Hepatocyte (in vitro differentiated cells): Measurements from ENCODE around the gene TPTE2. TPM values are rescaled to one million over a fixed set of nuclear protein-coding genes. Genes with fewer than 3 reads are reported as not detected.

Experiments
- DNase-seq: peaks from one replicate; pipeline ENCODE4 v3.0.0-alpha.2; 2016; ENCODE audit warnings: low spot score
- H2AFZ ChIP-seq: fragments of 200-600 bp; sonication (generic); 2 replicates; pipeline ENCODE4 v1.6.0; 2016; ENCODE audit warnings: antibody characterized with exemption, mild to moderate bottlenecking
- H3K27ac ChIP-seq: fragments of 200-600 bp; sonication (generic); 2 replicates; pipeline ENCODE4 v1.5.1; 2016; ENCODE audit warnings: mild to moderate bottlenecking
- H3K27me3 ChIP-seq: fragments of 200-600 bp; sonication (generic); 2 replicates; pipeline ENCODE4 v1.6.1; 2016
- H3K36me3 ChIP-seq: fragments of 200-600 bp; sonication (generic); replicated peaks from 2 replicates; pipeline ENCODE4 v1.5.1; 2016; ENCODE audit warnings: low read depth; ENCODE audit not compliant: insufficient read depth
- H3K4me1 ChIP-seq: fragments of 200-600 bp; sonication (generic); 2 replicates; pipeline ENCODE4 v1.5.1; 2016; ENCODE audit warnings: mild to moderate bottlenecking, moderate library complexity; ENCODE audit not compliant: insufficient read depth
- H3K4me2 ChIP-seq: fragments of 200-600 bp; sonication (generic); 2 replicates; pipeline ENCODE4 v1.6.0; 2016
- H3K4me3 ChIP-seq: fragments of 200-600 bp; sonication (generic); 2 replicates; pipeline ENCODE4 v1.5.1; 2016; ENCODE audit warnings: mild to moderate bottlenecking
- H3K79me2 ChIP-seq: fragments of 200-600 bp; sonication (generic); 2 replicates; pipeline ENCODE4 v1.6.0; 2017; ENCODE audit warnings: mild to moderate bottlenecking
- H3K9me2 ChIP-seq: fragments of 200-600 bp; sonication (generic); replicated peaks from 2 replicates; pipeline ENCODE4 v1.6.0; 2017; ENCODE audit warnings: mild to moderate bottlenecking; ENCODE audit not compliant: insufficient read depth
- H3K9me3 ChIP-seq: fragments of 200-600 bp; sonication (generic); 2 replicates; pipeline ENCODE4 v1.5.1; 2016; ENCODE audit warnings: low read depth, mild to moderate bottlenecking
- H4K20me1 ChIP-seq: fragments of 200-600 bp; sonication (generic); 2 replicates; pipeline ENCODE4 v1.6.0; 2016; ENCODE audit warnings: mild to moderate bottlenecking; ENCODE audit not compliant: insufficient read depth, poor library complexity, severe bottlenecking
- EZH2 ChIP-seq: fragments of 200-600 bp; sonication (generic); IDR thresholded peaks from 2 replicates; pipeline ENCODE4 v1.6.1; 2016; ENCODE audit warnings: antibody characterized with exemption, mild to moderate bottlenecking, borderline replicate concordance
- EZH2phosphoT487 ChIP-seq: fragments of 200-600 bp; sonication (generic); IDR thresholded peaks from one replicate; pipeline ENCODE4 v1.6.1; 2018; ENCODE audit warnings: antibody characterized with exemption, mild to moderate bottlenecking, low read depth, moderate library complexity; ENCODE audit not compliant: unreplicated experiment, severe bottlenecking
- WGBS: methylation state at CpG from one replicate; pipeline ENCODE4 v1.1.6; 2016; ENCODE audit warnings: low lambda C conversion rate; ENCODE audit errors: missing lambda C conversion rate; 5-methylcytosine and 5-hydroxymethylcytosine counted together
- polyA plus RNA-seq: library from polyadenylated mRNA; unstranded; fragments of >200 nt; fragmentation: Nextera tagmentation; extraction: Ambion mirVana; gene quantifications from 2 replicates; pipeline ENCODE4 v1.2.1, GENCODE V29; 2016
- total RNA-seq: library from RNA; depleted of rRNA; stranded (reverse); fragments of >200 nt; gene quantifications from 2 replicates; pipeline ENCODE4 v1.2.3, GENCODE V29; 2014
- TF ChIP-seq, protein P1 (sequence below): fragments of 200-600 bp; sonication (generic); IDR thresholded peaks from 2 replicates; pipeline ENCODE4 v1.5.1; 2016; ENCODE audit warnings: antibody characterized with exemption, mild to moderate bottlenecking; ENCODE audit not compliant: poor library complexity

The TPTE2 gene
- total and polyA plus RNA-seq, 2 experiments from 2014 or later = not detected

DNA sequence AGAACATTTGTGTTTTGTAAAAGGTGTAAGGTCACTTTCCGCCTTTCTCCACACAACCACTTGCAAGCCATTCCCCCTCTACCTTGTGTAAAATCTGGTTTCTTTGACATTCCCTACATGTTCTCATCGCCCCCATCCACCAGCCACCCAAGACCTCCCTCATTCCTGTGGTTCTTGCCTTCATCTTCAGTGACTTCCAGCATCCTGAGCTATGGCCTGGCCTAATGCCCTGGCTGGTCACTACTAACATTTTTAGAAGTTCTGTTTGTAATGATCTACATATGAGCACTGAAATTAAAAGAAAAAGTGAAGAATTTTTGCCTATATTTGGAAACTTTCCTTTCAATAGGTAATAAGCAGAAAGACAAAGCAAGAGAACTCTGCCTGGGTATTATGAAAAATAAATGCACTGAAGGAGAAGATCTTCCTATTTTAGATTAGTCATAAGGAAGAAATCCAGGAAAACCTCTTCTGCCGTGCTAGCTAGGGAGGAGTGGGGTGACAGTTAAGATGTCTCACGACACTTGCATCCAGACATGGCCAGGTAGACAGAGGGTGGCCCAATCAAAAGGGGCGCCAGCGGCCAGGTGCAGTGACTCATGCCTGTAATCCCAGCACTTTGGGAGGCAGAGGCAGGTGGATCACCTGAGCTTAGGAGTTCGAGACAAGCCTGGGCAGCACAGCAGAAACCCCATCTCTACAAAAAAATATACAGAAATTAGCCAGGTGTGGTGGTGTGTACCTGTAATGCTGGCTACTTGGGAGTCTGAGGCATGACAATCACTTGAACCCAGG, 44.0 kb upstream of the TPTE2 start:
- Histone ChIP-seq H4K20me1 (no peaks in the 10 kb centered on the region), H2AFZ (no peak overlapping the region), H3K27ac (no peak overlapping the region), H3K4me1 (peaks cover 3% of the 10 kb centered on the region), H3K4me3 (no peak overlapping the region), H3K27me3 (peaks cover 6% of the 10 kb centered on the region), H3K36me3 (no peaks in the 10 kb centered on the region), H3K9me2 (no peaks in the 10 kb centered on the region), H3K4me2 (no peak overlapping the region), H3K79me2 (no peaks in the 10 kb centered on the region), H3K9me3 (no peaks in the 10 kb centered on the region)
- 84% methylated on average over 7 of the region's 7 CpGs for WGBS
- TF ChIP-seq EZH2phosphoT487 (no peak), EZH2 (no peak)
- TF ChIP-seq, protein P1, sequence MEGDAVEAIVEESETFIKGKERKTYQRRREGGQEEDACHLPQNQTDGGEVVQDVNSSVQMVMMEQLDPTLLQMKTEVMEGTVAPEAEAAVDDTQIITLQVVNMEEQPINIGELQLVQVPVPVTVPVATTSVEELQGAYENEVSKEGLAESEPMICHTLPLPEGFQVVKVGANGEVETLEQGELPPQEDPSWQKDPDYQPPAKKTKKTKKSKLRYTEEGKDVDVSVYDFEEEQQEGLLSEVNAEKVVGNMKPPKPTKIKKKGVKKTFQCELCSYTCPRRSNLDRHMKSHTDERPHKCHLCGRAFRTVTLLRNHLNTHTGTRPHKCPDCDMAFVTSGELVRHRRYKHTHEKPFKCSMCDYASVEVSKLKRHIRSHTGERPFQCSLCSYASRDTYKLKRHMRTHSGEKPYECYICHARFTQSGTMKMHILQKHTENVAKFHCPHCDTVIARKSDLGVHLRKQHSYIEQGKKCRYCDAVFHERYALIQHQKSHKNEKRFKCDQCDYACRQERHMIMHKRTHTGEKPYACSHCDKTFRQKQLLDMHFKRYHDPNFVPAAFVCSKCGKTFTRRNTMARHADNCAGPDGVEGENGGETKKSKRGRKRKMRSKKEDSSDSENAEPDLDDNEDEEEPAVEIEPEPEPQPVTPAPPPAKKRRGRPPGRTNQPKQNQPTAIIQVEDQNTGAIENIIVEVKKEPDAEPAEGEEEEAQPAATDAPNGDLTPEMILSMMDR = no peak
- no peak for DNase-seq

DNA sequence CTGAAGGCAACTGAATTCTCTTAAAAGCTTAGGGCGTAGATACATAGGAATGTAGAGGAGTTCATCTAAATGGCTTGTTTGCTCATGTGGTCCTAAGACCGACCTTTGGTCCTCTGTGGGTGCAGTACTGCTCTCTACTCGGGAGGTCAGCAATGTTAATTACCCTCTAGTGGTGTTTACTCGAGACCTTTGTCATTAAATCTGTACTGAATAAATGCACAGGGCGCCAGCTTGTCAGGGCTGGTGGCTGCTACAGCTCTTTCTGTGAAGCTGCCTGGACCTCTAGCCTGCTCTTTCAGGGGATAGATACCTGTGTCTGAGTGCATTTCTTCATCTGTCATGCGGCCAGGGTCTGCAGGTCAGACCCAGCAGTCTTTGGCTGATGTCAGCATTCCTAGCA, 43.0 kb upstream of the TPTE2 start:
- H3K9me2 ChIP-seq = no peaks in the 10 kb centered on the region
- no peak overlapping the region for H3K4me3 ChIP-seq
- H3K4me2 ChIP-seq = no peak overlapping the region
- H3K79me2 ChIP-seq = no peaks in the 10 kb centered on the region
- H3K27ac ChIP-seq = no peak overlapping the region
- H2AFZ ChIP-seq = no peak overlapping the region
- no peaks in the 10 kb centered on the region for H3K9me3 ChIP-seq
- no peak for DNase-seq
- no peaks in the 10 kb centered on the region for H4K20me1 ChIP-seq
- H3K4me1 ChIP-seq = peaks cover 3% of the 10 kb centered on the region
- H3K36me3 ChIP-seq = no peaks in the 10 kb centered on the region
- peaks cover 6% of the 10 kb centered on the region for H3K27me3 ChIP-seq
- 68% methylated on average over 6 of the region's 6 CpGs for WGBS
- TF ChIP-seq EZH2phosphoT487 (no peak), EZH2 (no peak)
- TF ChIP-seq, protein P1 = no peak

DNA sequence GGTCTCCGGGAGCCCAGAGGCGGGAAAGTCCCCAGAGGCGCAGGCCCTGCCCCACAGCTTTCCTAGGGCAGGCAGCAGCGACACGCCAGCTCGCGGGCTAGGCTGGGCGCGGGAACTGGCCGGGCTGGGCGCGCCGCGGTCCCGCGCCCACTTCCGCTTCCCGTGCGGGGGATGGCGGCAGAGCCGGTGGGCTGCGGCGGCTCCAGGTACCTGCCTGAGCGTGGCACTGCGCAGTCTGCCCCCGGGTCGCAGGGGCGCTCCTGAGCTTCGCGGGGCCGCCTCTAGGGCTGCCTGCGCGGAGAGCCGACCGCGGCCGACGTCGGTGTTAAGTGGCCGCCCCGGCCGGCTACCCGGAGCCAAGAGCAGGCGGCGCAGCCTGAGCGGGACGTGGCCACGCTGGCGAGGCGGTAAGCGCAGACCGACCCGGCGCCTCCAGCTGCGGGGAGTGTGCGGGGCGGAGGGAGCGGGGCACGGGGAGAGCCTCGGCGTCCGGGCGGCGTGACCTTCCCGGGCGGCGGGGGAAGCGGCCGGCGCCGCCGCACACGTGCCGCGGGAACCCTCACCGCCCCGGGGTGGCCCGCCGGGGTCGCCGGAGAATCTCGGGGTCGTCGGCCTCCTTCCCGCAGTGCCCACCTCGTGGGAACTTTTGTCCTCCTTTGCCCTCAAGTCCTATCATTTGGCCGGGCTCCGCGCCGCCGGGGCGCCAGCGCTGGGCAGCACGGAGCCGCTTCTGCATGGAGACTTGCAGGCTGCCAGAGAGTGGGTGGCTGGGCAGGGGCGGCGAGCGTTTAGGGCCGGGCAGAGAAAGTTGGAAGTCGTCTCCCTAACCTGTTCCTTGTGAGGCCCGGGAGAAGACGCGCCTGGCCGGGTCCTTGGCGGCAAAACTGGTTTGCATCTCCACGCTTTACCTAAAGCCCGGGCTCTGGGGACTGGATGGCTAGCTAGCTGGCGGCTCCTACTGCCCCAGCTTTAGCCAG, 40.7 kb upstream of the TPTE2 start:
- Histone ChIP-seq H3K36me3 (no peaks in the 10 kb centered on the region), H3K4me2 (peak overlapping the region; percentile 95), H3K27ac (no peak overlapping the region), H3K27me3 (peaks cover 6% of the 10 kb centered on the region), H3K4me1 (peaks cover 3% of the 10 kb centered on the region), H4K20me1 (no peaks in the 10 kb centered on the region), H3K4me3 (peak overlapping the region; percentile 52), H3K9me2 (no peaks in the 10 kb centered on the region), H2AFZ (peak overlapping the region; percentile 81), H3K79me2 (no peaks in the 10 kb centered on the region), H3K9me3 (no peaks in the 10 kb centered on the region)
- 4% methylated on average over 79 of the region's 108 CpGs for WGBS
- DNase-seq = peak; percentile 66
- TF ChIP-seq EZH2phosphoT487 (no peak), EZH2 (no peak)
- TF ChIP-seq, protein P1 = no peak
